DMS153 (cell line): Measurements from ENCODE around the gene NRN1L.

Experiments
- DNase-seq: peaks from one replicate; lab custom pipeline; 2025; lab: John Stamatoyannopoulos, UW

The NRN1L gene

GRCh38 chr16:67935402-67936123, 50.9 kb downstream of the NRN1L start:
- peak; percentile 97 for DNase-seq
